Transverse colon (tissue), 4 donors: Measurements from ENCODE around the gene HDAC9. TPM values are rescaled to one million over a fixed set of nuclear protein-coding genes. Genes with fewer than 3 reads are reported as not detected.

Experiments
- DNase-seq: peaks from one replicate; pipeline ENCODE4 v3.0.0-alpha.2; 2019
- H3K27ac ChIP-seq, 4 donors: fragments of 200-600 bp; sonication (generic); 2 replicates each; pipeline ENCODE4 v1.5.1; 2016 to 2018; ENCODE audit warnings: inconsistent platforms in 4 of 4
- H3K27me3 ChIP-seq: fragments of 200-600 bp; sonication (generic); 2 replicates; pipeline ENCODE4 v1.5.1; 2017; ENCODE audit warnings: inconsistent platforms
- H3K36me3 ChIP-seq, 4 donors: fragments of 200-600 bp; sonication (generic); 2 replicates each; pipeline ENCODE4 v1.5.1; 2017 to 2019; ENCODE audit warnings: inconsistent platforms in 4 of 4
- H3K4me1 ChIP-seq, 4 donors: fragments of 200-600 bp; sonication (generic); 2 replicates each; pipeline ENCODE4 v1.5.1; 2017 to 2020; ENCODE audit warnings: inconsistent platforms in 4 of 4
- H3K4me3 ChIP-seq, 4 donors: fragments of 200-600 bp; sonication (generic); 1 replicate in 1 of 4; 2 replicates in 3 of 4; pipeline versions ENCODE4 v1.5.1 to v1.6.1; 2017 to 2019; ENCODE audit warnings: inconsistent platforms in 4 of 4
- H3K9me3 ChIP-seq, 2 donors: fragments of 200-600 bp; sonication (generic); 2 replicates each; pipeline ENCODE4 v1.5.1; 2017 to 2019; ENCODE audit warnings: inconsistent platforms in 2 of 2
- EP300 ChIP-seq: sonication (generic); formaldehyde crosslinking; IDR thresholded peaks from one replicate; pipeline ENCODE4 v1.6.1; 2017; ENCODE audit warnings: antibody characterized with exemption, low read depth
- POLR2A ChIP-seq: fragments of 450-650 bp; IDR thresholded peaks from one replicate; pipeline ENCODE4 v1.6.1; 2016; ENCODE audit warnings: antibody characterized with exemption, mild to moderate bottlenecking, moderate library complexity
- POLR2AphosphoS5 ChIP-seq, 3 donors: sonication (generic); formaldehyde crosslinking; IDR thresholded peaks; one replicate each; pipeline ENCODE4 v1.6.1; 2016; ENCODE audit warnings: antibody characterized with exemption in 3 of 3
- WGBS, 2 donors: methylation state at CpG; one replicate each; pipeline ENCODE4 v1.1.5; 2018; ENCODE audit warnings: low coverage in 1 of 2; 5-methylcytosine and 5-hydroxymethylcytosine counted together
- in situ Hi-C, 4 donors: fragments of 200-750 bp; cut with MboI; loops; one replicate each; pipeline versions ENCODE4 v1.15.0 to v1.15.1; 2017; ENCODE audit warnings: low sequenced_read_pairs in 3 of 4, low pct_ligation_motif_present in 1 of 4, low pct_unique_long_range_greater_than_20kb in 1 of 4
- intact Hi-C: fragments of 100-400 bp; cut with DNase I; formaldehyde crosslinking; loops from one replicate; pipeline ENCODE4 v1.15.1; 2023; ENCODE audit warnings: low total_unique reads
- total RNA-seq, 4 donors: library from RNA; depleted of rRNA; stranded (reverse); fragments of >200 nt; gene quantifications; one replicate each; pipeline ENCODE4 v1.1.0, GENCODE V29; 2016
- TF ChIP-seq, protein P1 (sequence below), 5 experiments: fragments of 200-600 bp in 3 of 5; fragments of 450-650 bp in 2 of 5; sonication (generic) in 3 of 5; IDR thresholded peaks; 1 replicate in 2 of 5; 2 replicates in 3 of 5; pipeline ENCODE4 v1.5.1; 2016 to 2017; ENCODE audit warnings: antibody characterized with exemption in 5 of 5, inconsistent platforms in 3 of 5, mild to moderate bottlenecking in 2 of 5, moderate library complexity in 1 of 5

Gene HDAC9
- total RNA-seq, 4 donors from 2014 or later = 6.0 to 47.5 (median 33.7) TPM

- intact Hi-C loops (no loop called here), in situ Hi-C loops (loop anchor here in 1 of 4 donors (25.0 kb wide), 1 partner anchor 202 kb away; no protein-coding TSS in a partner anchor)
- H3K27ac ChIP-seq = no peak overlapping the region
- WGBS, 2 donors = 97% methylated on average over 5 of the region's 5 CpGs
- H3K4me1 ChIP-seq = peaks cover 0 to 8% (median 3%) of the 10 kb centered on the region in 4 donors
- no peaks in the 10 kb centered on the region for H3K9me3 ChIP-seq
- no peaks in the 10 kb centered on the region for H3K27me3 ChIP-seq
- no peak overlapping the region for H3K4me3 ChIP-seq
- DNase-seq = no peak
- no peaks in the 10 kb centered on the region for H3K36me3 ChIP-seq
- TF ChIP-seq, protein P1, sequence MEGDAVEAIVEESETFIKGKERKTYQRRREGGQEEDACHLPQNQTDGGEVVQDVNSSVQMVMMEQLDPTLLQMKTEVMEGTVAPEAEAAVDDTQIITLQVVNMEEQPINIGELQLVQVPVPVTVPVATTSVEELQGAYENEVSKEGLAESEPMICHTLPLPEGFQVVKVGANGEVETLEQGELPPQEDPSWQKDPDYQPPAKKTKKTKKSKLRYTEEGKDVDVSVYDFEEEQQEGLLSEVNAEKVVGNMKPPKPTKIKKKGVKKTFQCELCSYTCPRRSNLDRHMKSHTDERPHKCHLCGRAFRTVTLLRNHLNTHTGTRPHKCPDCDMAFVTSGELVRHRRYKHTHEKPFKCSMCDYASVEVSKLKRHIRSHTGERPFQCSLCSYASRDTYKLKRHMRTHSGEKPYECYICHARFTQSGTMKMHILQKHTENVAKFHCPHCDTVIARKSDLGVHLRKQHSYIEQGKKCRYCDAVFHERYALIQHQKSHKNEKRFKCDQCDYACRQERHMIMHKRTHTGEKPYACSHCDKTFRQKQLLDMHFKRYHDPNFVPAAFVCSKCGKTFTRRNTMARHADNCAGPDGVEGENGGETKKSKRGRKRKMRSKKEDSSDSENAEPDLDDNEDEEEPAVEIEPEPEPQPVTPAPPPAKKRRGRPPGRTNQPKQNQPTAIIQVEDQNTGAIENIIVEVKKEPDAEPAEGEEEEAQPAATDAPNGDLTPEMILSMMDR (IDR thresholded peaks at IDR 0.05) = no peak
- TF ChIP-seq EP300 (no peak), POLR2A (no peak), POLR2AphosphoS5 (IDR thresholded peaks at IDR 0.05) (no peak)
These were observed 69.2 kb downstream of the HDAC9 start for GRCh38 chr7:18564779-18565178.

DNA sequence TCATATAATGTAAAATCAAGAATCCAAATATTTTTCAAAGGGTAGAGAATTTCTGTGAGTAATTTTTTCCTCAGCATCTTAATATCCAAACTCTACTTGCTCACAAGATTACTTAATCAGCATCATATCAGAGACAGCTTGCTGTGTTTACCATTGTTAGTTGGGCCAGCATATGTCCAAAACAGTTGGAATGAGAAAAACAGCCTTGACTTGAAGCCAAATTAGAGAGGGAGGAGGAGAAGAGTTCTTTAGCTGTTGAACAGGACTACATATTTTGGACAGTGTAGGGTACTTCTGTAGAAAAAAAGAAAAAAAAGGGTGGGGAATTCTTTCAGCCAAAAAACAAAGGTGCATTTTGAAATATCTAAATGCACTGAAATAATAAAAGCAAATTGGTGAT, 69.8 kb downstream of the HDAC9 start:
- Histone ChIP-seq H3K27ac (no peak overlapping the region), H3K36me3 (no peaks in the 10 kb centered on the region), H3K4me1 (peaks cover 0 to 10% (median 3%) of the 10 kb centered on the region in 4 donors), H3K9me3 (no peaks in the 10 kb centered on the region), H3K27me3 (no peaks in the 10 kb centered on the region), H3K4me3 (no peak overlapping the region)
- in situ Hi-C loops = loop anchor here in 1 of 4 donors (25.0 kb wide), 1 partner anchor 203 kb away; no protein-coding TSS in a partner anchor
- TF ChIP-seq POLR2A (no peak), EP300 (no peak), POLR2AphosphoS5 (IDR thresholded peaks at IDR 0.05) (no peak)
- TF ChIP-seq, protein P1 (IDR thresholded peaks at IDR 0.05) = no peak
- DNase-seq = no peak
- intact Hi-C loops = no loop called here

DNA sequence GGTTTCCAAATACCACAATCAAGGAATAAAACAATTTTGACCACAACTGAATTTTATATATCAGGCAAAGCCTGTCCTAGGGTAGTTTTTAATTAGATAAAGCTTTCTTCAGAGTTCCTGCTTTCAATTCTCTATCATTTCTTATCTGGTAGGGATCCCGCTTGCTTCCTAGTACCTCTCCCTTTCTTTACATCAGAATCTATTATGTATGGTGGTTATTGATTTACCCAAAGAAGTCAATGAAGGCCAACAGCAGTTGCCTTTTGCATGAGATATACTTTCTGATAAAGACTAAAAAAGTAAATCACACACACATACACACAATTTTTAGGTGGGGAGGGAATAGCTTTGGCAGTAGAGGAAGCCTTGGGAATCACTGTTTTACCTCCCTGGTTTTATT, 70.7 kb downstream of the HDAC9 start:
- Histone ChIP-seq H3K4me3 (no peak overlapping the region), H3K27ac (no peak overlapping the region), H3K9me3 (no peaks in the 10 kb centered on the region), H3K4me1 (peaks cover 0 to 13% (median 3%) of the 10 kb centered on the region in 4 donors), H3K27me3 (no peaks in the 10 kb centered on the region), H3K36me3 (no peaks in the 10 kb centered on the region)
- in situ Hi-C loops (loop anchor here in 1 of 4 donors (25.0 kb wide), 1 partner anchor 204 kb away; no protein-coding TSS in a partner anchor), intact Hi-C loops (no loop called here)
- DNase-seq = no peak
- TF ChIP-seq, protein P1 (IDR thresholded peaks at IDR 0.05) = no peak
- TF ChIP-seq POLR2AphosphoS5 (IDR thresholded peaks at IDR 0.05) = no peak
- TF ChIP-seq EP300 = no peak
- TF ChIP-seq POLR2A = no peak
- WGBS, 2 donors = 37 to 43% methylated on average over 1 of the region's 1 CpG

- H3K4me1 ChIP-seq = peaks cover 0 to 13% (median 3%) of the 10 kb centered on the region in 4 donors
- no peaks in the 10 kb centered on the region for H3K36me3 ChIP-seq
- TF ChIP-seq, protein P1 (IDR thresholded peaks at IDR 0.05) = no peak
- TF ChIP-seq POLR2AphosphoS5 (IDR thresholded peaks at IDR 0.05) (no peak), EP300 (no peak), POLR2A (no peak)
- no peaks in the 10 kb centered on the region for H3K27me3 ChIP-seq
- H3K4me3 ChIP-seq = no peak overlapping the region
- WGBS, 2 donors = 74 to 93% methylated on average over 3 to 7 of the region's 7 CpGs
- DNase-seq = peak; percentile 15
- in situ Hi-C loops = loop anchor here in 1 of 4 donors (25.0 kb wide), 1 partner anchor 205 kb away; no protein-coding TSS in a partner anchor
- H3K9me3 ChIP-seq = no peaks in the 10 kb centered on the region
- intact Hi-C loops = no loop called here
- H3K27ac ChIP-seq = no peak overlapping the region
These were observed 71.3 kb downstream of the HDAC9 start for GRCh38 chr7:18566829-18567228.
